Fibroblast of gingiva (primary cell): ENCODE data around the gene NAALADL1.
"Not testable (repeated sequence)": the region's sequence is repeated elsewhere in the genome, so short reads cannot be mapped to it uniquely, and the experiment has no call there.

Experiments
- DNase-seq: peaks from one replicate; pipeline ENCODE4 v3.0.0-alpha.2; 2011; ENCODE audit warnings: low read depth

Gene NAALADL1

GRCh38 chr11:65047581-65048422, 10.6 kb downstream of the NAALADL1 start:
- no peak for DNase-seq

DNA sequence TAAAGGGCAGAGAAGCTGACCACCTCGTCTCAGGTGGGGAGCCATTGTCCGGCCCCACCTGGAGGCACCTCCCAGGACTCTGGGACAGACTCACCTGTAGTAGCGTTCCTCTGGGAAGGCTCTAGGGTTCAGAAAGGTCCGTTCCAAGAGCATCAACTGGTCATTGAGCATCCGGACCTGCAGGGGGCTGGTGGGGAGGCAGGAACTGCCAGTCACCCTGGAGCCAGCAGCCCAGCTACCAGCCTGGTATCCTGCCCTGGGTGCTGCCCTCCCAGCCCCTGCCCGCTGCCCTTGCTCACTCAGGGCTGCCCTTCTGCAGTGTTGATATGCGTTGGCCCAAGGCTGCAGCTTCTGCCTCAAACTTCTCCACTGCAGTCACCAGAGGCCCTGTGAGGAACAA, 12.6 kb downstream of the NAALADL1 start:
- DNase-seq = no peak

- DNase-seq = no peak
Observed at GRCh38 chr11:65045061-65045460, 13.3 kb downstream of the NAALADL1 start.

- peak; percentile 48 for DNase-seq
Observed at GRCh38 chr11:65043881-65044501, 14.4 kb downstream of the NAALADL1 start.

- no peak for DNase-seq
Observed at GRCh38 chr11:65042891-65043290, 15.5 kb downstream of the NAALADL1 start.

DNA sequence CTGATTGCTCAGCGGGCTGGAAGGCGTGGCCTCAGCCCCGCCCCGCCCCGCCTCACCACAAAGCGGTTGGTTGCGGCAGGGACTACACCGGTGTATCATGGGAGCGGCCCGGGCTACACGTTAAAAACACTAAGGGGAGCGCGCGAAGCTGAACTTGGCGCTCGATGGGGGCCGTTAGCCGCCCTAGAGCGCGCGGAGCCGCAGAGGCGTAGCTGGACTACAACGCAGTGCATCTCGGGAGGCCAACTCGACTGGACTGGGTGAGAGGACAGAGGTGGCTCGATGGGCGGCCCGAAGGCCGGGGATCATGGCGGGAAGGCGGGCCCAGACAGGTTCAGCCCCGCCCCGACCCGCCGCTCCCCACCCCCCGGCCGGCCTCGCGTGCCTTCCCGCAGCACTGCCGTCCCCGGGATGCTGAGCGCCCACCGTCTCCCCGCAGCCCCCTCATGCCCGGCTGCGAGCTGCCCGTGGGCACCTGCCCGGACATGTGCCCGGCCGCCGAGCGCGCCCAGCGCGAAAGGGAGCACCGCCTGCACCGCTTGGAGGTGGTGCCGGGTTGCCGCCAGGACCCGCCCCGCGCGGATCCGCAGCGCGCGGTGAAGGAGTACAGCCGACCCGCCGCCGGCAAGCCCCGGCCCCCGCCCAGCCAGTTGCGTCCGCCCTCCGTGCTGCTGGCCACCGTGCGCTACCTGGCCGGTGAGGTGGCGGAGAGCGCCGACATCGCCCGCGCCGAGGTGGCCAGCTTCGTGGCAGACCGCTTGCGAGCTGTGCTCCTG, 17.3 kb downstream of the NAALADL1 start, which contains the start of gene SAC3D1:
SAC3D1 (plus strand) TSS at position 364 of the 776 bp plus-strand sequence; CDS start at position 447, 83 bp downstream.
- DNase-seq = peak; percentile 92

DNA sequence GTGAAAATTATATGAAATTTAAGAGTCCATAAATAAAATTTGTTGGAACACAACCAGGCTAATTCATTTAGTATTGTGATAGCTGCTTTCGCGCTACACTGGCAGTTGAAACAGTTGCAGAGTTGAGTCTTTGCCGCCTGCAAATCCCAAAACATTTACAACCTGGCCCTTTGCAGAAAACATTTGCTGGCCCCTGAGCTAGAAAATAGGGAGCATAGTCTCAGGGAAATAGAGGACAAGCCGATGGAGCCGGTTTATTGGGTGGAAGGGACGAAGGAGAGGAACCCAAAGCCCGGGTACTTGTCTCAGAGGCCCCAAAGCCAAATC, 17.9 kb downstream of the NAALADL1 start:
- DNase-seq = no peak

- DNase-seq = no peak
Observed at GRCh38 chr11:65036931-65037330, 21.4 kb downstream of the NAALADL1 start.

GRCh38 chr11:65035579-65035978, 22.8 kb downstream of the NAALADL1 start:
- DNase-seq = no peak

GRCh38 chr11:65034423-65034822, 23.9 kb downstream of the NAALADL1 start:
- no peak for DNase-seq

GRCh38 chr11:65032216-65032615, 26.1 kb downstream of the NAALADL1 start:
- no peak for DNase-seq

- DNase-seq = peak; percentile 98
Observed at GRCh38 chr11:65027213-65028067, 30.9 kb downstream of the NAALADL1 start, which contains the start of gene SNX15. SNX15 (plus strand) TSS chr11:65027439; CDS start chr11:65027538, 99 bp downstream.

DNA sequence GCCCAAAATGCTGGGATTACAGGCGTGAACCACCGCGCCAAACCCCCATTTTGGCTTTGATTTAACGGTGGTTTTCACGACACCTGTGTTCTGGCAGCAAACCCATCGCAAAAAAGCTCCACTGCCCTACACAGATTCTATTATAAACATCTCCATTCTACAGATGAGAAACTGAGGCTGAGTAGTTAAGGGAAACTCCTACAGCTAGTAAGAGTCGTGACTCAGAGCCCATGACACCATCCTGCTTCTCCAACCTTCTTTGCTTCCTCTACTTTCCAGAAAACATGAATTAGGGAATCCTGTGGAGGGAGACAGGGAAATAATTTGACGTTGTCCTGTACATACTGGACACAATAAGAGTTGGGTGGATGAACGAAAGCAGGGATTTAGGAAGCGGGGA, 31.5 kb downstream of the NAALADL1 start:
- no peak for DNase-seq

DNA sequence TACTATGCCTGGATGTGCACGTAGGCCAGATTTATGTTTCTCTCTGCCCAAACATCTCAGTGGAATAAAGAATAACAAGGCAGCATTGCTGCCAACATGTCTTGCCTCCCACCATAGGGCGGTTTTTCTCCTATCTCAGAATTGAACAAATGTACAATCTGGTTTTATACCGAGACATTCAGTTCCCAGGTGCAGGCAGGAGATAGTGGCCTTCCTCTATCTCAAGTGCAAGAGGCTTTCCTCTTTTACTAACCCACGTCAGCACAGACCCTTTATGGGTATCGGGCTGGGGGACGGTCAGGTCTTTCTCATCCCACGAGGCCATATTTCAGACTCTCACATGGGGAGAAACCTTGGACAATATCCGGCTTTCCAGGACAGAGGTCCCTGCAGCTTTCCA, 34.9 kb downstream of the NAALADL1 start:
- DNase-seq = not testable (repeated sequence)

DNA sequence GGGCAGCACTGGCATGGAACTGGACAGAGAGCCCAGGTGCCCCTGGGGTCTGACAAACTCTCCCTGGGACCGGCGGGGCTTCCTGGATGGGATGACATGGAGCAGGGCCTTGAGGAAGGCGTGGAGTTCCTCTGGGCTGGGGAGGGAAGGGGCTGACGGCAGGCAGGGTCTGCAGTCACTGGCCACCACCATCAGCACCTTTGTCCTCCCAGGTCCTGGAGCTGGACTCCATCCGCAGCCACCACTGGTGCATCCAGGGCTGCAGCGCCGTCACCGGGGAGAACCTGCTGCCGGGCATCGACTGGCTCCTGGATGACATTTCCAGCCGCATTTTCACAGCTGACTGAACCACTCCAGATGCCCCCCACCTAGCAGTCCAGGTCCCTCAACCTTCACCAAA, 36.8 kb downstream of the NAALADL1 start:
- no peak for DNase-seq

- DNase-seq = no peak
Observed at GRCh38 chr11:65021003-65021402, 37.4 kb downstream of the NAALADL1 start.

GRCh38 chr11:65019824-65020223, 38.5 kb downstream of the NAALADL1 start:
- no peak for DNase-seq

- no peak for DNase-seq
Observed at GRCh38 chr11:65017937-65018336, 40.4 kb downstream of the NAALADL1 start.

DNA sequence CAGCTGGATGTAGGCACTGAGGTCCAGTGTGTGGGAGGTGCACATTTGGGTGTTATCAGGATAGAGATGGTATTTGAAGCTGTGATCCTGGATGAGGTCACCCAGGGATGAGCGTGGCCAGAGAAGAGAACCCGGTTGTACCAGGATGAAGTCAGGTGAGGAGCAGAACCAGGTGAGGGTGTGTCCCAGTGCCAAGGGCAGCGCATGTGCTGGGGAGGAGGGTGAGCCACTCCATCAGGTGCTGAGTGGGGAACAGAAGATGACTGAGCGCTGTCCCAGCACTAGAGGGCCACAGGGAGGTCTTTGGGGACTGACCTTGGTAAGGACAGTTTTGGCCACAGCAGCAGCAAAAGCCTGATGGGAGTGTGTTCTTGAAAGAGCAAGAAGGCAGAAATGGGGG, 41.6 kb downstream of the NAALADL1 start:
- no peak for DNase-seq

GRCh38 chr11:65014726-65015227, 43.6 kb downstream of the NAALADL1 start:
- peak; percentile 28 for DNase-seq
